AG04449 (cell line): ENCODE data around the gene SSR3.

Experiments used
- CTCF ChIA-PET: fragments of 350-600 bp; formaldehyde crosslinking; extraction: SDS; loops from one replicate; lab custom pipeline; 2021; ENCODE audit warnings: antibody characterized with exemption; lab: Yijun Ruan, JAX
- POLR2A ChIA-PET: fragments of 400-600, 350-600 bp; formaldehyde crosslinking; extraction: SDS; loops from one replicate; lab custom pipeline; 2020; ENCODE audit warnings: antibody characterized with exemption, inconsistent platforms; lab: Yijun Ruan, JAX
- DNase-seq: peaks from one replicate; pipeline ENCODE4 v3.0.0-alpha.2; 2010; ENCODE audit warnings: low read depth, low spot score
- H3K4me3 ChIP-seq: 2 replicates; pipeline ENCODE4 v1.5.1; 2011; ENCODE audit warnings: low read depth, mild to moderate bottlenecking, control low read depth, low read length
- TF ChIP-seq, protein P1 (sequence below): IDR thresholded peaks from one replicate; pipeline ENCODE4 v1.5.1; 2011; ENCODE audit warnings: mild to moderate bottlenecking, moderate library complexity, low read length, control low read depth, inconsistent platforms; ENCODE audit not compliant: insufficient read depth; ENCODE audit errors: missing control alignments

SSR3 gene

GRCh38 chr3:156509189-156510174 is 45.4 kb downstream of the SSR3 start:
- H3K4me3 ChIP-seq, result no peak overlapping the region
- TF ChIP-seq, protein P1, sequence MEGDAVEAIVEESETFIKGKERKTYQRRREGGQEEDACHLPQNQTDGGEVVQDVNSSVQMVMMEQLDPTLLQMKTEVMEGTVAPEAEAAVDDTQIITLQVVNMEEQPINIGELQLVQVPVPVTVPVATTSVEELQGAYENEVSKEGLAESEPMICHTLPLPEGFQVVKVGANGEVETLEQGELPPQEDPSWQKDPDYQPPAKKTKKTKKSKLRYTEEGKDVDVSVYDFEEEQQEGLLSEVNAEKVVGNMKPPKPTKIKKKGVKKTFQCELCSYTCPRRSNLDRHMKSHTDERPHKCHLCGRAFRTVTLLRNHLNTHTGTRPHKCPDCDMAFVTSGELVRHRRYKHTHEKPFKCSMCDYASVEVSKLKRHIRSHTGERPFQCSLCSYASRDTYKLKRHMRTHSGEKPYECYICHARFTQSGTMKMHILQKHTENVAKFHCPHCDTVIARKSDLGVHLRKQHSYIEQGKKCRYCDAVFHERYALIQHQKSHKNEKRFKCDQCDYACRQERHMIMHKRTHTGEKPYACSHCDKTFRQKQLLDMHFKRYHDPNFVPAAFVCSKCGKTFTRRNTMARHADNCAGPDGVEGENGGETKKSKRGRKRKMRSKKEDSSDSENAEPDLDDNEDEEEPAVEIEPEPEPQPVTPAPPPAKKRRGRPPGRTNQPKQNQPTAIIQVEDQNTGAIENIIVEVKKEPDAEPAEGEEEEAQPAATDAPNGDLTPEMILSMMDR, result peak; percentile 29
- ChIA-PET CTCF (interaction anchor here (0.6 to 20.1 kb wide), 56 partner anchors 9 to 629 kb away, joined by 3 to 471 read pairs (median 4); partner anchors contain the start of gene SSR3), POLR2A (interaction anchor here (1.7 kb wide), 1 partner anchor 334 kb away, joined by 4 read pairs; no protein-coding TSS in a partner anchor)
- DNase-seq, result no peak

- no peak overlapping the region for H3K4me3 ChIP-seq
- DNase-seq, result no peak
- TF ChIP-seq, protein P1, result no peak
- CTCF ChIA-PET, result interaction anchor here (1.0 to 20.1 kb wide), 15 partner anchors 9 to 631 kb away, joined by 3 to 471 read pairs (median 8); no protein-coding TSS in a partner anchor
- POLR2A ChIA-PET, result interaction anchor here (0.7 kb wide), 1 partner anchor 581 kb away, joined by 3 read pairs; no protein-coding TSS in a partner anchor
Observed at GRCh38 chr3:156507285-156507684, 47.6 kb downstream of the SSR3 start.

DNA sequence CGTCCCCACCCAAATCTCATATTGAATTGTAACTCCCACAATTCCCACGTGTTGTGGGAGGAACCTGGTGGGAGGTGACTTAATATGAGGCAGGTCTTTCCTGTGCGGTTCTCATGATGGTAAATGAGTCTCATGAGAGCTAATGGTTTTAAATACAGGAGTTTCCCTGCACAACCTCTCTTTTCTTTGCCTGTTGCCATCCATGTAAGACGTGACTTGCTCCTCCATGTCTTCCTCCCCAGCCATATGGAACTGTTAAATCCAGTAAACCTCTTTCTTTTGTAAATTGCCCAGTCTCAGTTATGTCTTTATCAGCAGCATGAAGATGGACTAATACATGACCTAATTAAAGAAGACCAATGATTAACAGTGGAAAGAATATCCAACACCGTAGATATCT is 56.6 kb downstream of the SSR3 start:
- no peak overlapping the region for H3K4me3 ChIP-seq
- CTCF ChIA-PET, result interaction anchor here (1.1 to 2.1 kb wide), 7 partner anchors 9 to 349 kb away, joined by 3 to 13 read pairs (median 8); no protein-coding TSS in a partner anchor
- POLR2A ChIA-PET, result interaction anchor here (0.6 kb wide), 1 partner anchor 10 kb away, joined by 3 read pairs; no protein-coding TSS in a partner anchor
- TF ChIP-seq, protein P1, result no peak
- no peak for DNase-seq

GRCh38 chr3:156497326-156497725 is 57.6 kb downstream of the SSR3 start:
- peak; percentile 55 for DNase-seq
- H3K4me3 ChIP-seq, result no peak overlapping the region
- POLR2A ChIA-PET, result interaction anchor here (1.0 to 1.3 kb wide), 2 partner anchors 9 to 323 kb away, joined by 3 to 6 read pairs; no protein-coding TSS in a partner anchor
- CTCF ChIA-PET, result interaction anchor here (0.8 to 2.1 kb wide), 7 partner anchors 10 to 345 kb away, joined by 3 to 13 read pairs (median 8); no protein-coding TSS in a partner anchor
- TF ChIP-seq, protein P1, result no peak

GRCh38 chr3:156495816-156496215 is 59.1 kb downstream of the SSR3 start:
- TF ChIP-seq, protein P1, result no peak
- ChIA-PET CTCF (no interaction called here), POLR2A (no interaction called here)
- DNase-seq, result no peak
- no peak overlapping the region for H3K4me3 ChIP-seq
